Caki2 (cell line): ENCODE measurements around the gene NRXN3. TPM values are rescaled to one million over a fixed set of nuclear protein-coding genes. Genes with fewer than 3 reads are reported as not detected.
"Not testable (repeated sequence)": the region's sequence is repeated elsewhere in the genome, so short reads cannot be mapped to it uniquely, and the experiment has no call there.

Source experiments
- DNase-seq: peaks from one replicate; pipeline ENCODE4 v3.0.0-alpha.2; 2015; ENCODE audit warnings: low read depth
- in situ Hi-C: cut with HindIII; loops from 2 replicates; pipeline ENCODE4 v1.10.0; 2016; ENCODE audit warnings: low sequenced_read_pairs, low pct_unique_long_range_greater_than_20kb, mixed read lengths
- total RNA-seq: library from RNA; depleted of rRNA; stranded (reverse); fragments of >200 nt; shearing (Covaris generic); gene quantifications from 2 replicates; pipeline ENCODE4 v1.2.3, GENCODE V29; 2014; ENCODE audit warnings: low replicate concordance

The NRXN3 gene
- total RNA-seq, 1 experiment from 2014 or later = not detected

DNA sequence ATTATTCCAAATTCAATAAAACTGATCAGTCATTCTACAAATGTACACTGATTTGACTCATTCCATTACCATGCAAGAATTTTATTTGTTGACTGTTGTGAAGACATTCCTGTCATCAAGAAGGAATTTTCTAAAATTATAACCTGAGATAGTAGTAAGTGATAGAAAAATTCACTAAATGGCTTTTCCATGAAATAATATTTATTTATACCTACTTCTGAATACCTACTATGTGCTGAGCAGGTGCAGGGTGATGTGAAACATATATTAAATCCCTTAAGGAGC is 841.7 kb downstream of the NRXN3 start:
- DNase-seq = no peak
- in situ Hi-C loops = no loop called here

DNA sequence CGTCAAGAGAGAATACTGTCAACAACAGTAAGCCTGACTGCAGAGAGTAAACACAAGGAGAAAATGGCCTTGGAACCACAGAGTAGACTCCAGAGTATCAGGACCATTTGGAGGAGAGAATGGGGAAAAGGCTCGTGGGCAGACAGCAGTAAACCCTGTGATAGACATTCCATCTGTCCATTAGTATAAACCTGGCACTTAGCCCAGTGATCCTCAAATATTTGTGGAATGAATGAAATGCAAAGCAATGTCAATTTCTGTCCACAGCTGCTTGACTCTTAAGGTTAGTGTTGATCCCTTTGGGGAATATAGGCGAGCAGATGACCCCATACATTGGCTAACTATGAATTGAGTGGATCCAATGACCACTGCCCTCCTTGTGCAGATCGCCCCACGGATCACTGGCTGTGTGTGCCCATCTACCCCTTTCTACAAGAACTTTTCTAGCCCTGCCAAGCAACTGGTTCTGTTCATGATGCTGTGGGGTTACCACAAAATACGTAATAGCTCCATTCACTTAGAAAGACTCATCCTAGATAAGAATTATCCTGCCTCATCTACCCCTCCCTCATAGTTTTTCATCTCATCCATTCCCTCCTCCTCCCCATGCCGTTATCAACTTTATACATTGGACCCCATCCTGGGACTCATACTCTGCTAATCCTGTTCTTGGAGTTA is 846.8 kb downstream of the NRXN3 start:
- peak; percentile 41 for DNase-seq

DNA sequence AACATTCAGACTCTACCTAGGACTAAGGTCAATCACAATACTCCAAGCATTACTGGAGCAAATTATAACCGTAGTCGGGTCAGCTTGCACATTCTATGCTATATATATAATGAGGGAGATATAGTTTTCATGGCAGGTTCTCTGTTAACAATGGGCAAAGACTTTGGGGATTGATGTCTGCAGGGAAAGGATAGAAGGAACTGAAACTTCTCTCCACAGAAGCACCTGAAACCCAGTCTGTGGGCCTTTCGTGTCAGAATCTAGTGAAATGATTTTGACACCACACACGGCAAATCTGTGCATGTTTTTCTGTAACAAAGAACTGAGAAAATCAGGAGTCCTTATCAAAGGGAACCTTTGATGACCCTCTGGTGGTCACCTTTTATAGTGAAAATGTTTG is 847.4 kb downstream of the NRXN3 start:
- DNase-seq = no peak
- in situ Hi-C loops = no loop called here

More for the DNA sequence above, 846.8 kb downstream of the NRXN3 start:
- in situ Hi-C loops = no loop called here

DNA sequence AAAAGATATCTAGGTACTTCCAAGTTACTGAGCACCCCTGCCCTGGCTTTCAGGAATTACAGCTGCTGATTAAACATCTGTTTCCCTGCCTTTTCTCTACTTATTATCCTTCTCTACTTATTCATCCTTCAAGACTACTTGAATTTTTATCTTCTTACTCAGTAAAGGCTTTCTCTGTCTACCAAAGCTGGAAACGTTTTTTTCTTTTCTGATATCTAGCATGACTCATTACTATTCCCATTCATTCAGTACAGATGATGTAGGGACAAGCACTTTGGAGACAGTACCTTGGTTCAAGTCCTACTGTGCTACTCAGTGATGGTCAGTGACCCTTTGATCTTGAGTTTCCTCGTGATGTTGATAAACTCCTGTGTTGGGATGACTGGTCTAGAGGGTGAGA is 848.7 kb downstream of the NRXN3 start:
- in situ Hi-C loops = no loop called here

DNA sequence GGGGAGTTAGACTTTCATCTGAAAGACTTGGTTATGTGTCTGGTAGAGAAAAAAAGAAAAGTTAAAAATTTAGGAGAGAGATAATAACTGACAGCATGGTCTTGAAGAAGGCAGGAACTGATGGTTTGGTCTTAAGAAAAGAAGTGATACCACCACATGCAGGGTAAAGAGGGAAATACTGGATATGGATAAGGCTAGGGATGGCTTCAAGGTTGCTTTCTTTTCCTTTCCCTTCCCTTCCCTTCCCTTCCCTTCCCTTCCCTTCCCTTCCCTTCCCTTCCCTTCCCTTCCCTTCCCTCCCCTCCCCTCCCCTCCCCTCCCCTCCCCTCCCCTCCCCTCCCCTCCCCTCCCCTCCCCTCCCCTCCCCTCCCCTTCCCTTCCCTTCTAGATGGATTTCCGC is 849.7 kb downstream of the NRXN3 start:
- DNase-seq, in situ Hi-C loops: not testable (repeated sequence)

More for the DNA sequence above, 848.7 kb downstream of the NRXN3 start:
- DNase-seq = no peak

DNA sequence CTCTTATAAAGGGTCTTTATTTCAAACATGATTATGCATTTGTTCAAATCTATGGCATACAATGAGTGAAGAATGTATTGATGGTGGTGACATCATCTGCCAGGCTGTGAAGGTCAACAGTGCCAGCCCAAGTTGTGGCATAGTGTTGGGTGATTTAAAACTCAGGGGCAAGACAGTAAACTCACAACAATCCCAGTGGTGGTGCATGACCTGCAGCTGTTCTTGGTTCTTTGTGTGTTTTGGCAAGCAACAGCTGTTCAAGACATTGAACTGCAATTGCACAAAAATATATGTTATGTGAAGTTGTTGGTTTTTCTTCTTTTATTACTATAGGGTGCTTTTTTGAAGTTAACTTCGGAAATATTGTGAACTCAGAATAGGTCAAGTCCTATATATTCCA is 851.6 kb downstream of the NRXN3 start:
- no peak for DNase-seq
- in situ Hi-C loops = no loop called here

DNA sequence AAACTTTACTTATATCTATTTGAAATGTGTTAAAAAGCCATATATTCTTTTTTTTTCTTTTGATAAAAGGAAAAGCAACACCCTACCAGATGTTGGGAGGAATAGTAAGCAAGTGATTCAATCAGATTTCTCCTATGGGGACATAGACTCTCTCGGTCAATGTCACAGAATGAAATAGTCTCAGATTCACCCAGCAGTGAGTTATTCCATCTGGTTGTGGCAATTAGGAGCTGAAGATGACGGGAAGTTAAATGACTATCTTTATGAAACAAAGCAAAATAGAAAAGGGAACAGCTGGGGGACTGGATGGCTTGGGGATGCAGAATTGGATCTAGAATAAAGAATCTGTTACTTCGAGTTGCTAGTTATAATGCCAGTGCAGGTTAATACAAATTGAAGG is 857.0 kb downstream of the NRXN3 start:
- DNase-seq = no peak
- in situ Hi-C loops = no loop called here

DNA sequence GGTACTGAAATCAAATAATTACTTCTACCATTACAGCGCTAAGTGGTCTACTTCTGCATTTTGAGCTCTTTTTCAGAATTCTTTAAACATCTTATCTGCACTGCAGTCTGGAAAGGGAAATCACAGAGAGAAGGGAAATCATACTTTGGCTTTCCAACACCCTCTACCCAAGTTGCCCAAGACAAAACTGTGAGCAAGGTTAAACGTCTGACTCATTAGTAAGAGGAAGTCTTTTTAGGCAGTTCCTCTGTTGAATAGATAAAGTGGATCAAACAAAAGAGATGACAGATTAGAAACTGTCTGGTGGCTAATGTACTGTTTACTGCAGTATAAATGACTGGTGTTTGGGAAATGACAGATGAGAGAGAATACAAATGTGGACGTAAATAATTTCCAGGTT is 858.1 kb downstream of the NRXN3 start:
- no peak for DNase-seq
- in situ Hi-C loops = no loop called here

DNA sequence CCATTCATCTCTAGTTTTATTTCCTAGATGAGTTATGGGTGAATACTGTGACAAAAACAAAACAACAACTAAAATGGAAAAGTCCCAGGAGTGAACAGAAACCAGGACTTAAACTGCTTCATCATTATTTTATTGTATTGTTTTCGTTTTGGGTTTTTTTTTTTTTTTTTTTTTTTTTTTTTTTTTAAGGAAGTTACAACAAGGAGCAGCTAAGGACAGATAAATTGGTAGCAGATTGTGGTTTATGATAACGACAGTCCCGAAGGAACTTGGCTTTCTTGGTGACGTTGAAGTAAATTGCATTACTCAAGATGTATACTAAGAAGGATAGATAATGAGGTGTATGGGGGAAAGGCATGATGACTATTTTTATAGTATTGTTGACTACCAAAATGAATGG is 866.3 kb downstream of the NRXN3 start:
- in situ Hi-C loops = no loop called here
- DNase-seq = no peak

DNA sequence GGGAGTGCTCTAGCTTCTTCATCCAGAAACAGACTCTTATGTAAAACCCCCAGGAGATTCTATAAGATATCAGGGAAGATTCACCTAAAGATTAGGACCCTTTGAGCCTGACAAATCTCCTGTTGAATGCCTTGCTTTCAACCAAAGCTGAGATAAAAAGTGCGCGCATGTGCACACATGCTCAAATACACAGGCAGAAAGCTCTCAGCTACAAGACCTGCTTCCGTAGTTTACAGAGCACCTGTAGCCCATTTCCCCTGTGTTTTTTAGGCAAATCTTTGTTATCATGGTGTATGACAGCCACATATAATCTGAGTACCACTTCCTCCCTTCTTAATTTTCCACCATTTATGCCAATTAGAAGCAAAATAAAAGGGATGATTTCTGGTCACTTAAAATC is 866.9 kb downstream of the NRXN3 start:
- in situ Hi-C loops = no loop called here
- DNase-seq = no peak

DNA sequence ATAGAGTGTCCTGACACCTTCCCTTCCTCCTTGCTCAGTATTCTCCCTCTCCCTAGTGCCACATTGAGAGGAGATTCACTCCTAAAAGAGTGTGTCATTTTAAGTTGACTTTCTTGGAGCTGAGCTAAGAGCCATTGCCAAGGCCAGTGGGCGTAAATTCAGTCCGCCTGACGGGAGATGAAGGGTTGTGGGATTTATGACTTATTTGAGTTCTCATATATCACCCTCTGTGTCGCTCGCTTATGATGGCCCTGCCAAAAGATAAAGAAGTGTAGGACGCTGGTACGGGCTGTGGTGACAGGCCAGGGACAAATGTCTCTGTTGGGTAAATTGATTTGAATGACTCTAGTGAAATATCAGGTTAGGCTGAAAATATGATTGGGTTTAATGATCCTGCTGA is 867.4 kb downstream of the NRXN3 start:
- DNase-seq = no peak
- in situ Hi-C loops = no loop called here

DNA sequence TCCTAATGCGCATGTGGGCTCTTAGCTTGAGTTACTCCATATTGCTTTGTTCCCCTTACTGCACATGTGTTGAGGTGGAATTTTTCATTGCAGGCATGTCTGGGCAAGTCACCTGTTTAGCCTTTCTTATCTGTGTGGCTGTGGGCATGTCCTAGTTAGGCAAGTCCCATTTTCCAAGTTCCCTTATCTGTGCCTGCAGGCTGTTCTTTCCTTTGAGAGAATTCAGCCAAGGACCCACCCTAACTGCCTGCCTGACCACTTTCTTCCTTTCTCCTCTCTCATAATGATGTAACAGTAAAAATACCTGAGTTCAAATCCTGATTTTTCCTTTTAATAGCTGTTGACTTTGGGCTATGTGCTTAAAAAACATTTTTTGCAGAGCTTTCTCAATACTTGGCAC is 870.6 kb downstream of the NRXN3 start:
- no peak for DNase-seq
- in situ Hi-C loops = no loop called here

DNA sequence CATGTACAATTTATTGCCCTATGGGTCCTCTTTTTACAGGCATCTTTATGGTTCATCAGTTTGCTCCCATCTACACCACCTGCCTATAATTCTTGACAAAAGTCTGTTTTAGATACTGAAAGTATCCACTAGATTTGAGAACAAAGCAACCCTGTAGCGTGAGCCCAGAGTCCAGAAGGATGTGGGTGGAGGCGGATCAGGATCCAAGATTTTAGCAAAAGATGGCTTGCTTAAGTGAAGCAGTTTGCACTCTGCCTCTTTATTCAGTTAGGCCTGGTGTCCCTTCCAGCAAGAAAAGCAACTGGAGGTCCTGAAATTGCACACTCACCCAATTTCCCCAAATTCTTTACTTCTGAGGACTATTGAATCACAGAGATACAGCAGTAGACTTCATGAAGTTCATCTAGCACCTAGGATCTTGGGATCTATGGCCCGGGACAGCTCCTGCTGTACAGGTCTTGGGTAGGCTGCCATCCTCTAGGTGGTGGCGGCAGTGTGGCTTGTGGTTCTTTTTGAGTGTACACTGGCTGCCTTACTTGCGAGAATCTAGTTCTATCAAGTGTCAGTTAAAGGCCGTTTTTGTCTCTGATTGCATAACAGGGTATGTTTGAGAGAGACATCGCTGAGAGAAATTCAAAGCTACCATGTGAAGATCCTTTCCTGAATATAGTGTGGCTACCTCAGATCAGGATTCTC is 873.2 kb downstream of the NRXN3 start:
- in situ Hi-C loops = no loop called here
- no peak for DNase-seq

DNA sequence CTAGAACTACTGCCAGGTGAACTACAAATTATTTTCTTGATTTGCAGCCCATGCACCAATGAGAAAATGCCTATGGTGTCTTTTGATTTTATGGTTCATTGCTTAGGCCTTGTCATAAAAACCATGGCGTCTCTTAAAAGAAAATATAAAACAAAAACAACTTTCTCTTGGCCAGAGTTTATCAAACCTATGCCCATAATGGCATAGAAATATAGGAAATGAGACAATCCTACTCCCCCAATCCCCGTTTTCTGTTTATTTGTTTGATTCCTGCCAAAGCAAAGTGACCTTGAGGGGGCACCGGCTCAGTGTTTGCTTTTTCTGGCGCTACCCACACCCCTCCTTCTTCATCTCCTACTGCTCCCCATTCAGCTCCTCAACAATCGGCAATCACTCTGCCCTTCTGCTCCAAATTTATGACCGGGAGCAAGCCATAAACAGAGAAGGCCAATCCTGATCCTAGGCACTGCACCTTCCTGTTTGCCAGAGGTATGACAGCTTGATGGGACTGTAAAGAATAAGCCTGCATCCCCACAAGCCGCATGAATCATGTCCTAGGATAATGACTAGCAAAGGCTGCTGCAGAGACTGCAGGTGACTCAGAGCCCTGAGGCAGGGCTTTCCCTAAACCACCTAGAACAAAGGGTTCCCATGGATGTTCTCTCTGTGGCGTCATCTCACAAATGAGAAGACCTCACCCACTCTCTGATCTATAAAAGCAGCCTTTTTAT is 874.9 kb downstream of the NRXN3 start:
- DNase-seq = peak; percentile 46
- in situ Hi-C loops = no loop called here

DNA sequence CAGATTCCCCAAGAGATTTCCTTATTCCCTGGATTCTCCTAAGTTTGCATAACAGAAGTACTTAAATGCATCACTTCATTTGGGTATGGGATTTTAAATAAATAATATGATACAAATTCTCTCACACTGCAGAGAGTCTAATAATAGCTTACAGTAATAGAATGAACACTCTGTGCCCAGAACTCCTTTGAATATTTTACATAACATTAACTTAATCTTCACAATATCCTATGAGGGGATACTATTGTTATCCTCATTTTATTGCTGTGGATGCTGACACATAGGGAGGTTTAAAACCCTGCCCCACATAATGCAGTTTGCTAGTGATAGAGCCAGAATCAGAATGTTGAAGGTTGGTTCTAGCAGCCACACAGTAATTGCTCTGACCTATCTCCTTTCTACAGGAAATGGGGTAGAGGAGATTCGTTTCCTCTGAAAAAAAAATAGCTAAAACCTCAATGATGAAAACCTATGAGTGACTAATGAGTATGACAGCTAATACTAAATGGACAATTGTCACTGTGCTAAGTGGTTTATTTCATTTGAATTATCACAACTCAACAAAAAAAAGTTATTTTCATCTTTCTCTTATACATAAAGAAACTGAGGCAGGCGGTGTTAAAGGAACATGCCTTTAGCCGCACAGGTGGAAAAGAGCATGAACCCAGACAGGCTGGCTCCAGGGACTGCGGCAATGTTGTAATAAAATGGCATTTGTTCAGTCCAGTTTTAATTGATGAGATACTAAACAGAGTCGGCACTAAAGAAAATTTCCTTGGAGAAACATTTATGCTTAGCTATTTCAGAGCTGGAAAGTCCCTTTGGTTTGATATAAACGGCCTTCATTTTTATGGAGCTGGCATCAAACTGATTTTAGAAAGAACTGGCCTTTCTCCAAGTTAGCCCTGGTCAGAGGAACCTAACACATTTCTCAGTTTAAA is 880.9 kb downstream of the NRXN3 start:
- no peak for DNase-seq
- in situ Hi-C loops = no loop called here

DNA sequence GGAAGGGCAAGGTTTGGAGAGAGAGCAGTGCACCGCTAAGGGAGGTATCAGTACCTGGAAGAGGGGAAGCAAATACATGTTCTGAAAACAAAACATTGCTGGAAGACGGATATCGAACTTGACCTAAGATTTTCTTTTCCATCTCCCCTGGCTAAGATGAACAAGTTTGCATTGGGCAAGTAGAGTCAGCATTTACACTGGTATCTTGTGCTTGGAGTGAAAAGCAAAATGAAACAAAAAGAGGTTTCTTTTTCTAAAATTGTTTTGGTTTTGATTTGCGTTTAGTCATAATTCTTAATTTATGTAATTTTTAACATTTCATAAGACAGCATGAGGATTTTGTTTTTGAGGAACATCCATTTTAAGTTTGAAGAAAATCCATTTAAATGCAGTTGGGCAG is 881.6 kb downstream of the NRXN3 start:
- in situ Hi-C loops = no loop called here
- DNase-seq = no peak

DNA sequence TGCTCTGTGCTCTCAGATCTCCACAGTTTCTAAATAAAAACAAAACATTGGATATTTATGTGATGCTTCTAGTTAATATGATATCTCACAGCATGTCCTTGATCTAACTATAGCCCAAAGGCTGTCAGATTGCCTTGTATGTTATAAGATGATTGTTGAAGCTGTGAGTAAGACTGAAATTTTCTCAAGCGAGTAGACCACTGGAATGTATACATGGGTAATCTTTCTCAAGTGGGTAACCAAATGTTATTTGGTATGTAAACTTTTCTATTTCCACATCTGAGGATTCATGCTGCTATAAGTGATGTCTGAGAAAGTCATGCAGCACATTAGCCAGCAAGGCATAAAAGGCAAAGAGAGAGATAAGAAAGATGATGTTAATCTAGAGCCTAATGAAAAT is 886.7 kb downstream of the NRXN3 start:
- DNase-seq = no peak
- in situ Hi-C loops = no loop called here

DNA sequence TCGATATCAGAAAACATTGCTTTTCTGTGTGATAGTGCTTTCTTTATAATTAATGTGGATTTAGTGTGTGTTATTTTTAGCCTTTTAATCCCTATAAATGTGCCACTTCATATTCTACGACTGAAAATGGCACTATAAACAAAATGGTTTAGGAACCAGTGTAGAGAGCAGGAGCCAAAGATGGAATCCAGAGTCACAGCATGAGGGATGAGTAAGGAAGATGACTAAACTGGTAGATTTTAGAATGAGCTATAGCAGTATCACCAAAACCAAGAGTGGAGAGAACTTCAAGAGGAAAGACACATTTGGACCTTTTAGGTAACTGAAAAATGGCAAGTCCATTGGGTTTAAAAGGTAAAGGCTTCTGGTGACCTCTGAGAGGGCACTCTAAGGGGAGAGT is 887.2 kb downstream of the NRXN3 start:
- in situ Hi-C loops = no loop called here
- no peak for DNase-seq

DNA sequence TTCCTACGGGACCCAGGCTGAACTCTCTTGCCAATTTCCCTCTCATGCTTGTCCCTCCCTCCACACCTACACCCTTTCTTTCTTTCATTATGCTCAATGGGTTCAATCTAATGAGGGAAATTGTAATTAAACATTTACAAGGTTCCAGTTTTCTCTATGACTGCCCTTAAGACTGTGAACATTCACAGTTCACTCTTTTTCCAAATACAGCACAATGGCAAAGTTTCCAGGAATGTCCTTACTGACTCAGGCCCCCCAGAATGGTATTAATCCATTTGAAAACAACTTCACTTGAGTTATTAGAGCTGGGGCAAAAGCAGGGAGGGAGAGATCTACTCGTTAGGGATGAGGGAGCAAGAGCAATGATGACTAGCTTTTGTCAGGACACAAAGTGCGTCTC is 892.1 kb downstream of the NRXN3 start:
- DNase-seq = no peak
- in situ Hi-C loops = no loop called here
